HG02623 (cell line): ENCODE results near the gene SH3PXD2B.

ENCODE experiments used
- ATAC-seq: cut with Tn5 transposase; IDR thresholded peaks from one replicate; pipeline ENCODE4 v1.9.1; 2021; ENCODE audit warnings: moderate library complexity; ENCODE audit not compliant: unreplicated experiment

Gene SH3PXD2B

DNA sequence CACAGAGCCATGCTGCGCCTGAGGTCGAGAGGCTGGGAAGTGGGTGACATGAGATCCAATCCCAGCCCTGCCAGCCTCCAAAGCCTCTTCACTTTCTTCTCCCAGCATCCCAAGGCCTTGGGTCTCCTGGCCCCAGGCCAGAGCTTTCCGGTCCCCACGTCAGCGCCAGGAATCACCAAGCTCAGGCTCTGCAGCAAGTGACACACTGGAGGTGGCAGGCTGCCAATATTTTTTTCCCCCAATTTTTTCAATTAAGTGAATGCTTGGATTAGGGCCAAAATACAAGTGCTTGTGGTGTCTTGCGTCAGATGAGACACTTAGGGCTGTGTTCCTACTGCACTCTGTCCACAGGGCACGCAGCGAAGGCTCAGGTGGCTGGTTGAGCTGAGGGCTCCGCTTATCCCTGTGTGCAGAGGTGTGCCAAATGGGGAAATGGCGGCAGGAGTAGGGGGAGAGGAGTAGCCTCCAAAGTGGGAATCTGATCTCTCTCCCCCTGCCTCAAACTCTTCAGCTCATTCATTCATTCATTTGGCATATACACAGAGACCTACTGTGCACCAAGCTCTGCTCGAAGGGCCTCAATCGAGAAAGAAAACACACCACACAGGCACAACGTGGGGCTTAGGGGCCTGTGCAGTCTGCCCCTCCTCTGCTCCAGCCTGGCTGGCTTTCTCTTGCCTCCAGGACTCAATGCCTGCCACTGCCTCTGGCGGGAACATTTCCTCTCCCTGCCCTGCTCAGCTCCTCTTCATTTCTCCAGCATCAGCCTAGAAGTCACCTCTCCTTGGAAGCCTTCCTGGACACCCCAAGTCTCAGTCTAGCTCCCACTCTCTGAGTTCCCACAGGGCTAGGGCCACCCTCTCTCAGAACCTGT is 16.6 kb downstream of the SH3PXD2B start:
- no peak for ATAC-seq

DNA sequence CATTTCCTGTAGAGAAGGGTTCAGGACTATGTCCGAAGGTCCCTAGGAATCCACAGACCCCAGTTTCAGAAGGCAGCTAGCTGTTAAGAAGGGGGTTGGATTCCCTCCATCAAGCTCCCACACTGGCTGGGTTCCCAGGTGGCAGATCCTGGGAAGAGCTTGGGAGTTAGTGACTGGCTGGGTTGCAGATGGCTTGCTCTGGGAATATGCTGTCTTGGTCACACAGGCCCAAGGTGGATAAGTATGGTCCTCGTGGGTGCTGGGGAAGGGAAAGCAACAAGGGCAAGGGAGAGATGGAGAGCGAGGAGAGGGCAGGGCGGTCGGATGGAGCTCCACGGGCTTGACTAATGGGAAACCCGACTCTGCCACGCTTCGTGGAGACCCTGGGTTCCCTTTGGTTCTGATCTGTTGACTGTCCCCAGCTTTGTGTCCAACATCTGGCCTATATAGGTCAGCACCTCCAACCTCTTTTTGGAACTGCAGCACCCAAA is 17.4 kb downstream of the SH3PXD2B start:
- no peak for ATAC-seq

DNA sequence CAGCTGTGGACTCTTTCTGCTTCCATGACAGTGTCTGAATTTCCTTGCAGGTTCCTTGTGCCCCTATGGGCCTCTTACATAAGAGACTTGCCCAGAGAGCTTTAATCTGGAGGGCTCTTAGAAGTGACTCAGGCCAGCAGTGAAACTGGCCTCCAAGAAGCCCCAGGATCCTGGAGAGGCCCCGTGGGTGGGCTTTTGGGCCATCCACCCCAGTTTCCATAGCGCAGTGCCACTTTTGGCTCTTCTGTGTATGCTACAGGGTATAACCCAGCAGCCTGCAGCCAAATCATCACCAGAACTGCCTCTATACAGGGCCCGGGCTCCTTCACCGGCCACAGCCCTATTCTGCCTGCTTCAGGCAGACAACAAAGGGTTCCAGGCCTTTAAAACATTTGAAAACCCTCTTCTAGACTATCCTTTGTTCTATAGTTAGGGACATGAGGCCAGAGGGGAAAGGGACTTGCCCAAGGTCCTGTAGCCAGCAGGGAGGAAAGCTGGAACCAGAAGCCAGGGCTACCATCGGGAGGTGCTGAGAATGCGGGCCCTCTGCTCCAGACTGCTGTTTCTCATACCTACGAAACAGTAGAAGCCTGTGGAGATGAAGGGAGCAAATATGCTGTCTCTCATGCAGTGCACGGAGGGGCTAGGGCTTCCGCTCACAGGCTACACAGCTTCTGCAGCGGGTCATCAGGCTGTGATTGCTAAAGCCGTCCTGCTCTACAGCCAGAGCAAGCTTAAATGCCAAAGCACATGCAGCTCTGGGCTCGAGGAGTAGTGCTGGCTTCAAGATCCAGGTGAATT is 18.0 kb downstream of the SH3PXD2B start:
- no peak for ATAC-seq

DNA sequence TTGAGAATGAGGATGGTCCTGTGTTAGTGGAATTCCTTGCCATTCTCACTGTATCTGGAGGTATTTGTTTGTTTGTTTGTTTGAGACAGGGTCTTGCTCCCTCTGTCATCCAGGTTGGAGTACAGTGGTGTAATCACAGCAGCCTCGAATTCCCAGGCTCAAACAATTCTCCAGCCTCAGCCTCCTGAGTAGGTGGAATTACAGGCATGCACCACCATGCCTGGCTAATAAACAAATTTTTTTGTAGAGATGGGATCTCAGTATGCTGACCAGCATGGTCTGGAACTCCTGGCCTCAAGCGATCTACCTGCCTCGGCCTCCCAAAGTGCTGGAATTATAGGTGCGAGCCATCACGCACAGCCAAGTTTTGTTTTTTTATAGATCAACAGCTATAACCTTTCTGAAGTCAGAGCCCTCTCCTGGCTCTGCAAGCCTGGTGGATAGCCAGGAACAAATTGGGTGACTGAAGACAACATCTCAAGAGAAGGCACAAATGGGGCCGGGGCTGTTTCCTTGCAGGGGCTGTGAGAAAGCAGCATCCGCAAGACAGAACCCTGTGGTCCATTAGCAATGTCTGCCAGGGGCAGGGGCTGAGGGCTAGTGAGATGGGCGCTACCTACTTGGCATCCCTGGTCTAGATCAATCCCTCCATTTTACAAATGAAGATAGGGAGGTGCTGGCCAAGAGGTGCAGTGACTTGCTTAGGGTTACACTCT is 18.8 kb downstream of the SH3PXD2B start:
- no peak for ATAC-seq

- ATAC-seq: no peak
Measured at GRCh38 chr5:172434251-172434650, 20.1 kb downstream of the SH3PXD2B start.

GRCh38 chr5:172433513-172433912 is 20.8 kb downstream of the SH3PXD2B start:
- no peak for ATAC-seq

DNA sequence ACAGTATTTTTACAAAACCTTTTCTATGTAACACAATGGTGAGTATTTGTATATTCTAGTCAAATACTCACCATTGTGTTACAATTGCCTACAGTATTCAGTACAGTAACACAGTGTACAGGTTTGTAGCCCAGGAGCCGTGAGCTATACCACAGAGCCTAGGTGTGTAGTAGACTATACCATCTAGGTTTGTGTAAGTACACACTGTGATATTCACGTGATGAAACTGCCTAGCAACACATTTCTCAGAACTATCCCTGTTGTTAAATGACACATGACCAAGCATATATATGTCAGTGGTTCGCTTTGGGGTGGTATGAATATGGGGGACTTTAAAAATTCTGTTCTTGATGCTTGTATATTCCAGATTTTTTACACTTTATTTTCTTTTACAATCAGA is 21.3 kb downstream of the SH3PXD2B start:
- ATAC-seq: no peak

DNA sequence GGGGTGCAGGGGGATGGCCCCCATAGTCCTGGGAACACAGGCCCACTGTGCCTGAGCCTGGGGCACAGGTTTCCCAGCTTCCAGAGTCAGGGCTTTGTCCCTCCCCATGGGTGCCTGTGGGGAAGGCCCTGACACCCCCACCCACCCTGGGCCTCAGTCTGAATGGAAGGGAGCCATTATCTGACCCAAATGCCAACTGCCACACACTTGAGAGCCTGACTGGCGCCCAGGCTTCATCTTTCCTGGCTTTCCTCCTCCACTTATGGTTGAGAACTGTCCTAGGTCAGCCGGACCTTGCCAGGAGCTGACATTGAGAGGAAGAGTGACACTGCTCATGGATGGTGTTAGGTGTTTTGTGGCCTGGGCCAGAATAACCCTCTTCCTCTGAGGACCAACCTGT is 24.0 kb downstream of the SH3PXD2B start:
- no peak for ATAC-seq

DNA sequence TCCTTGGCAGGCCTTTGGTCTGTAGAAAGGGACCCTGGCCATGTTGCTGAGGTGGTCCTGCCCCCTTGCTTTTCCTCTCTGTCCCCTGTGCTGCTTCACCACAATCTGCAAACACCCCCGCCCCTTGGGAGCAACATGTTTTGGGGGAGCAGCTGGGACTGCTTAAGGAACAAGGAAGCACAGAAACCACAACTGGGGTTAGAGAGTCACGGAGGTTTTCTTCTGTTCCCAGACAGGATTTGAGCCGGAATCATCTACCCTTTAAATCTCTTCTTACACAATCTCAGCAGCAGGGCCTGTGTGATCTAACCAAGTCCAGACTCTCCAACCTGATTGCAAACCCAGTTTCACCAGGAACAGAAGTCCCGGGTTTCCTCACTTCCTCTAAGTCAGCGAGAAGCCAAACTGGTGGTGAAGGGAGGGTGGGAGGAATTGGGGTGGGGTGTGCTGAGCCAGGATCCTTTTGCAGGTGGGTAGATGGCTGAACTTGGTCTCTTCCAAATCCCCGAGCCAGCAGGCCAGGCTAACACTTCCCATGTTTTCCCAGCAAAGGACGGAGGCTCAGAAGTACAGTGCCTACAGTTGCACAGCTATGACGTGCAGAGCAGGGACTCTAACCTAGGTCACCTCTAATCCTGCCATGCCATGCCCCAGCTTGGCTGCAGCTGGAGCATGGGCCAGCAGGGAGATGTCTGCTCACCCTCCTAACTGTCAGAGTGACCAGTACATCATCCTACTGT is 25.0 kb downstream of the SH3PXD2B start:
- no peak for ATAC-seq

DNA sequence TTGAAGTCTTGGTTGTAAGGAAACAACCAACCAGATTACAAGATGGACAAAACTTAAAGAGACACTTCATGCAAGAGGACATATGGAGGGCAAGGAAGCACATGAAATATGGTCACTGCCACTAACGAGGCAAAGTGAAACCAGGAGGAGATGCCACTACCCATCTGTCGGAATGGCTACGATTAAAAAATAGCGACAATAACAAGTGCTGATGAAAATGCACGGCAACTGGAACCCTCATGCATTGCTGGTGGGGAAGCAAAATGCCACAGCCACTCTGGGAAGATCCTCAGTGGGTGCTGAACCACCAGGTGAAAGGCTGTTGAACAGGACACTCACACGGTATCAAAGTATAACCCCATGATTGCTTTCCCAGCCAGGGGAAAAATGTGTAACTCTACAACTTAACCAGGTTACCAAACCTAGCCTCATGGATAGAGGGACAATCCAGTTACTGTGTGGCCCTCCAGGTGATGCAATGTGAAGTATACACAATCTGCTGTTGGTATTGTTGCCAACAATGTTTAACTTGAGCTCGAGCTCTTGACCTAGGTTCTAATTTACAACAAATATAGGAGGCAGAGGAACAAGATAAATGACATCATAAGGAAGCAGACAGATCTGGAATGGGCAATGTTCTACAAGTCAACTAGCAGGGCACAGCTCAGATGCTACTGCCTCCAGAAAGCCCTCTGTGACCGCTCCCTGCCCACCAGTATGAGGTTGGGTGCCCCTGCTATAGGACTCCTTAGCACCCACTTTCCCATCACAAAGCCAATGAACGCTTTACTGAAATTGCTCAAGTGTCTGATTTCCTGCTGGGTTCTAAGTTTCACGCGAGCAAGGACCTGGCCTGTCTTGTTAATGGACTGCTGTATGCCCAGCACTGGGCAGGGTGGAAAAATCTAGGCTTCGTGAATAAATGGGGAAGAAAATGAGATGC is 25.8 kb downstream of the SH3PXD2B start:
- no peak for ATAC-seq

DNA sequence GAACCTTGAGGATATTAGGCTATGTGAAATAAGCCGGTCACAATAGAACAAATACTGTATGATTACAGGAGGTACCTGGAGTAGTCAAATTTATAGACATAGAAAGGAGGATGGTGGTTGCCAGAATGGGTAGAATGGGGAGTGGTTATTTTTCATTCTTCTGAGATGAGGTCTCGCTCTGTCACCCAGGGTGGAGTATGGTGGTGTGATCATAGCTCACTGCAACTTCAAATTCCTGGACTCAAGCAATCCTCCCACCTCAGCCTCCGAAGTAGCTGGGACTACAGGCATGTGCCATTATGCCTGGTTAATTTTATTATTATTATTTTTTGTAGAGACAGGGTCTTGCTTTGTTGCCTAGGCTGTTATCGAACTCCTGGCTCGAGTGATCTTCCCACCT is 27.1 kb downstream of the SH3PXD2B start:
- no peak for ATAC-seq

DNA sequence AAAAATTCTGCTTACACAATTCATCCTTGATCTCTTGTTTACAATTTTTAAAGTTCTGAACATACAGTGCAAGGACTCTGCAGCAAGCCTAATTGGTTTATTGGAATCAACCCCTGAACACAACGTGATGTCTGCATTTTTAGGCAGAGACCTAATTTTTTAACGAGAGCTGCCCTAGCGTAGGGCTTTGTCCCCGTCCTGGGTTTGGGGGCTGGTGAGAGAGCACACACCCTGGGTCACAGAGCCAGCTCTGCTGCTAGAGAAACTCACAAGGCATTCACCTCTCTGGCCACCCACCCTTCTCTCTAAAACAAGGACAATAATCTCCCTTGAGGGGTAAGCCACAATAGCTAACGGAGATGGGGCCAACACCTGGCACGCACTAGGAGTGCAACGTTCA is 28.2 kb downstream of the SH3PXD2B start:
- no peak for ATAC-seq

GRCh38 chr5:172425402-172425801 is 28.9 kb downstream of the SH3PXD2B start:
- no peak for ATAC-seq

DNA sequence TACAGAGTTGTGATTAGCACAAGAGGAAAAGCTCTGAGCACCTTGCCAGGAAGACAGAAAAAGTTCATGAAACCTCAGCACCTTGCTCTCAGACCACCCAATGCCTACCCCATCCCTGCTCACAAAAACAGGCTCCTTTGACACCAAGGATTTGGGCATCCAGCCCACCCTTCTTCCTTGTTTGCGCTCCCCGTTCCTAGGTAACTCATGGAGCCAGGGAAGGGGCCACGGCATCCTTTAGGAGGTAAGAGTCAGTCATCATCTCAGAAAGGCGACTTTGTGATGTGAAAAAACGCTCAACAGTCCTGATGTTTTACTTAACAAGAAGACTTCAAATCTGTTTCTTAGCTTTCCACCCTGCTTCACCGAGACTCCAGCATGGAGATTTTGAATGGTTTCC is 29.5 kb downstream of the SH3PXD2B start:
- ATAC-seq: no peak

GRCh38 chr5:172424111-172424490 is 30.2 kb downstream of the SH3PXD2B start:
- no peak for ATAC-seq

DNA sequence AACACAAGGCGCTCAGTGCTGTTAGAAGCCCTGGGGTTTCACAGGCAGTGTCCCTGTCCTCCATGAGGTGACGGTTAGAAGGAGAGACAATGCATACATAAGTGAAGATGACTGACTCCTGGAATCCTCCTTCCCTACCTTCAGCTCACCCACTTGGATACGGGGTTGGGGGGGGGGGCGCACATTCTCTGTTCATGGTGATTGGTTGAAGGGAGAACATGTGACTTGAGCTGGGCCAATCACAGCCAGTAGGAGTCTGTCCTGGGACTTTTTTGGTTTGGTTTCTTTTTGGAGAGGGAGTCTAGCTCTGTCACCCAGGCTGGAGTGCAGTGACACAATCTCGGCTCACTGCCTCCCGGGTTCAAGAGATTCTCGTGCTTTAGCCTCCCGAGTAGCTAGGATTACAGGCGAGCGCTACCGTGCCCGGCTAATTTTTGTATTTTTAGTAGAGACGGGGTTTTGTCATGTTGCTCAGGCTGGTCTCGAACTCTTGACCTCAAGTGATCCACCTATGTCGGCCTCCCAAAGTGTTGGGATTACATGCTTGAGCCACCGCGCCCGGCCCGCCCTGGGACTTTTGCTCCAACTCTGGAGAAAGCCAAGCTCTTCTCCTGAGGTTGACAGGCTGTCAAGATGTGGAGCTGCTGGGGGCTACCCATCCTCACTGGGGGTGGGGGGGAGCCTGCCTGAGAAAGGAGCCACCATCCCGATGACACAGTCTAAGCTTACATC is 30.8 kb downstream of the SH3PXD2B start:
- no peak for ATAC-seq

GRCh38 chr5:172422255-172422654 is 32.1 kb downstream of the SH3PXD2B start:
- ATAC-seq: no peak

- no peak for ATAC-seq
Measured at GRCh38 chr5:172421020-172421419, 33.3 kb downstream of the SH3PXD2B start.
